Measurements from ENCODE around the gene SRSF1.

SRSF1 gene

GRCh38 chr17:57988301-57989250 is 18.5 kb downstream of the SRSF1 start:
- TF ChIP-seq GATA2 (IDR thresholded peaks at IDR 0.05; ENCODE audit: low read depth, low read length) (no peak), GATA3 (IDR thresholded peaks at IDR 0.05; ENCODE audit: low read depth, low read length) (no peak)

- no peak for TF ChIP-seq GATA3 (IDR thresholded peaks at IDR 0.05; ENCODE audit: low read depth, low read length)
- TF ChIP-seq GATA2 (IDR thresholded peaks at IDR 0.05; ENCODE audit: low read depth, low read length) = no peak
Observed at GRCh38 chr17:57987581-57988300, 19.3 kb downstream of the SRSF1 start, which contains the start of gene VEZF1. Gene VEZF1 (minus strand): TSS chr17:57988254. CDS start chr17:57988111, 143 bp downstream.

GRCh38 chr17:57986841-57987580 is 20.0 kb downstream of the SRSF1 start:
- TF ChIP-seq GATA2 (IDR thresholded peaks at IDR 0.05; ENCODE audit: low read depth, low read length) = no peak
- TF ChIP-seq GATA3 (IDR thresholded peaks at IDR 0.05; ENCODE audit: low read depth, low read length) = no peak

GRCh38 chr17:57985675-57985974 is 21.4 kb downstream of the SRSF1 start:
- TF ChIP-seq GATA3 (IDR thresholded peaks at IDR 0.05; ENCODE audit: low read depth, low read length) (no peak), GATA2 (IDR thresholded peaks at IDR 0.05; ENCODE audit: low read depth, low read length) (no peak)

GRCh38 chr17:57984936-57985674 is 21.9 kb downstream of the SRSF1 start:
- TF ChIP-seq GATA2 (IDR thresholded peaks at IDR 0.05; ENCODE audit: low read depth, low read length) = no peak
- no peak for TF ChIP-seq GATA3 (IDR thresholded peaks at IDR 0.05; ENCODE audit: low read depth, low read length)

- TF ChIP-seq GATA3 (IDR thresholded peaks at IDR 0.05; ENCODE audit: low read depth, low read length) (no peak), GATA2 (IDR thresholded peaks at IDR 0.05; ENCODE audit: low read depth, low read length) (no peak)
Observed at GRCh38 chr17:57984261-57984890, 22.7 kb downstream of the SRSF1 start.

GRCh38 chr17:57983446-57983845 is 23.6 kb downstream of the SRSF1 start:
- no peak for TF ChIP-seq GATA2 (IDR thresholded peaks at IDR 0.05; ENCODE audit: low read depth, low read length)
- no peak for TF ChIP-seq GATA3 (IDR thresholded peaks at IDR 0.05; ENCODE audit: low read depth, low read length)

GRCh38 chr17:57982452-57983170 is 24.4 kb downstream of the SRSF1 start:
- no peak for TF ChIP-seq GATA3 (IDR thresholded peaks at IDR 0.05; ENCODE audit: low read depth, low read length)
- TF ChIP-seq GATA2 (IDR thresholded peaks at IDR 0.05; ENCODE audit: low read depth, low read length) = no peak

- TF ChIP-seq GATA2 (IDR thresholded peaks at IDR 0.05; ENCODE audit: low read depth, low read length) = no peak
- TF ChIP-seq GATA3 (IDR thresholded peaks at IDR 0.05; ENCODE audit: low read depth, low read length) = no peak
Observed at GRCh38 chr17:57980522-57980921, 26.5 kb downstream of the SRSF1 start.

- TF ChIP-seq GATA2 (IDR thresholded peaks at IDR 0.05; ENCODE audit: low read depth, low read length) (no peak), GATA3 (IDR thresholded peaks at IDR 0.05; ENCODE audit: low read depth, low read length) (no peak)
Observed at GRCh38 chr17:57979076-57979475, 28.0 kb downstream of the SRSF1 start.

GRCh38 chr17:57976594-57976993 is 30.5 kb downstream of the SRSF1 start:
- no peak for TF ChIP-seq GATA3 (IDR thresholded peaks at IDR 0.05; ENCODE audit: low read depth, low read length)
- no peak for TF ChIP-seq GATA2 (IDR thresholded peaks at IDR 0.05; ENCODE audit: low read depth, low read length)

GRCh38 chr17:57975044-57975443 is 32.0 kb downstream of the SRSF1 start:
- TF ChIP-seq GATA3 (IDR thresholded peaks at IDR 0.05; ENCODE audit: low read depth, low read length) (no peak), GATA2 (IDR thresholded peaks at IDR 0.05; ENCODE audit: low read depth, low read length) (no peak)
